IMR-90 (cell line): ENCODE results near the gene IRAK1.

ENCODE experiments used
- BHLHE40 ChIP-seq: fragments of 150-350 bp; IDR thresholded peaks from 2 replicates; pipeline ENCODE4 v1.6.1; 2016; ENCODE audit warnings: mild to moderate bottlenecking, low read depth, low read length
- CHD1 ChIP-seq: IDR thresholded peaks from 2 replicates; pipeline ENCODE4 v1.6.1; 2012; ENCODE audit warnings: low read depth, low read length, improper control_type of control experiment
- CTCF ChIP-seq: conservative IDR thresholded peaks from 2 replicates; pipeline ENCODE4 v1.5.1; 2012; ENCODE audit warnings: mild to moderate bottlenecking, low read depth, low read length, improper control_type of control experiment
- MAFK ChIP-seq: IDR thresholded peaks from 2 replicates; pipeline ENCODE4 v1.6.1; 2012; ENCODE audit warnings: low read depth, low read length, improper control_type of control experiment
- MAZ ChIP-seq: IDR thresholded peaks from 2 replicates; pipeline ENCODE4 v1.6.1; 2012; ENCODE audit warnings: low read depth, mild to moderate bottlenecking, low read length, improper control_type of control experiment, moderate library complexity, borderline replicate concordance
- MXI1 ChIP-seq: IDR thresholded peaks from 2 replicates; pipeline ENCODE4 v1.6.1; 2012; ENCODE audit warnings: low read depth, mild to moderate bottlenecking, low read length, moderate library complexity, borderline replicate concordance
- POLR2A ChIP-seq: IDR thresholded peaks from 2 replicates; pipeline ENCODE4 v1.6.1; 2012; ENCODE audit warnings: mild to moderate bottlenecking, low read depth, low read length
- RAD21 ChIP-seq: IDR thresholded peaks from 2 replicates; pipeline ENCODE4 v1.6.1; 2012; ENCODE audit warnings: low read length, improper control_type of control experiment
- RCOR1 ChIP-seq: IDR thresholded peaks from 2 replicates; pipeline ENCODE4 v1.6.1; 2012; ENCODE audit warnings: mild to moderate bottlenecking, low read length, improper control_type of control experiment; ENCODE audit not compliant: insufficient replicate concordance
- RFX5 ChIP-seq: IDR thresholded peaks from 2 replicates; pipeline ENCODE4 v1.8.0; 2012; ENCODE audit warnings: low read depth, mild to moderate bottlenecking, low read length, moderate library complexity
- USF2 ChIP-seq: fragments of 150-350 bp; IDR thresholded peaks from 2 replicates; pipeline ENCODE4 v1.6.1; 2017; ENCODE audit warnings: mild to moderate bottlenecking, antibody characterized with exemption, low read length, low read depth

GRCh38 chrX:153968255-153968654 lies 51.4 kb downstream of the IRAK1 start:
- no peak for TF ChIP-seq CTCF
- TF ChIP-seq MXI1, result no peak
- no peak for TF ChIP-seq RFX5
- no peak for TF ChIP-seq RCOR1
- no peak for TF ChIP-seq MAZ
- no peak for TF ChIP-seq POLR2A
- TF ChIP-seq CHD1, result no peak
- TF ChIP-seq USF2, result no peak
- no peak for TF ChIP-seq BHLHE40
- no peak for TF ChIP-seq RAD21
- TF ChIP-seq MAFK, result no peak
